Measurements from ENCODE around the gene HMCN2.

DNA sequence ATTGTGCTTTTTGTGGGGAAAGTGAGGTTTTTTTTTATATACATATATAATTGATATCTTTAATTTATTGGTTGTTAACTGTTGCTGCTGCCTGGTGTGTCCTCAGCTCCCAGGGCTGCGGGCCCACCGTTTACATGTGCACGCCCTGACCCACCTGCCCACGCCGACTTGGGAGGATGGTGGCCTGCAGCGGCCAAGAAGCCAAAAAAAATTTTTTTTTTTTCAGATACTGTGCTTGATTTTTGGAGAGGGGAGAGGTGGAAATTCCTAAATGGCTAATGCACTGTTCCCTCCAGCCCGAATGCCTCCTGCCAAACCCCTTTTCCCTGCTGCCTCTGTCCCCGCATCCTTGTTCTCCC lies 32.0 kb upstream of the HMCN2 start:
- TF ChIP-seq, protein P1, sequence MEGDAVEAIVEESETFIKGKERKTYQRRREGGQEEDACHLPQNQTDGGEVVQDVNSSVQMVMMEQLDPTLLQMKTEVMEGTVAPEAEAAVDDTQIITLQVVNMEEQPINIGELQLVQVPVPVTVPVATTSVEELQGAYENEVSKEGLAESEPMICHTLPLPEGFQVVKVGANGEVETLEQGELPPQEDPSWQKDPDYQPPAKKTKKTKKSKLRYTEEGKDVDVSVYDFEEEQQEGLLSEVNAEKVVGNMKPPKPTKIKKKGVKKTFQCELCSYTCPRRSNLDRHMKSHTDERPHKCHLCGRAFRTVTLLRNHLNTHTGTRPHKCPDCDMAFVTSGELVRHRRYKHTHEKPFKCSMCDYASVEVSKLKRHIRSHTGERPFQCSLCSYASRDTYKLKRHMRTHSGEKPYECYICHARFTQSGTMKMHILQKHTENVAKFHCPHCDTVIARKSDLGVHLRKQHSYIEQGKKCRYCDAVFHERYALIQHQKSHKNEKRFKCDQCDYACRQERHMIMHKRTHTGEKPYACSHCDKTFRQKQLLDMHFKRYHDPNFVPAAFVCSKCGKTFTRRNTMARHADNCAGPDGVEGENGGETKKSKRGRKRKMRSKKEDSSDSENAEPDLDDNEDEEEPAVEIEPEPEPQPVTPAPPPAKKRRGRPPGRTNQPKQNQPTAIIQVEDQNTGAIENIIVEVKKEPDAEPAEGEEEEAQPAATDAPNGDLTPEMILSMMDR (IDR thresholded peaks at IDR 0.05) = no peak
- TF ChIP-seq POLR2A (IDR thresholded peaks at IDR 0.05) = no peak
- no peak for TF ChIP-seq POLR2AphosphoS5 (IDR thresholded peaks at IDR 0.05)
- no peak for TF ChIP-seq EP300 (IDR thresholded peaks at IDR 0.05)
